Heart right ventricle (tissue), 16 donors: Measurements from ENCODE around the gene WDFY4. TPM values are rescaled to one million over a fixed set of nuclear protein-coding genes. Genes with fewer than 3 reads are reported as not detected.

Source experiments
- ATAC-seq, 8 donors: fragments of 200-7000 bp; cut with Tn5 transposase; one replicate each; pipeline ENCODE4 v1.9.1; 2020; ENCODE audit warnings: mild to moderate bottlenecking in 8 of 8, moderate library complexity in 8 of 8, moderate number of reproducible peaks in 1 of 8
- DNase-seq, 2 donors: peaks; one replicate each; pipeline ENCODE4 v3.0.0-alpha.2; 2020
- H3K27ac ChIP-seq, 10 donors: fragments of 200-600 bp; sonication (generic) in 2 of 10; one replicate each; pipeline versions ENCODE4 v1.5.0 to v1.8.0; 2020 to 2022; ENCODE audit warnings: mild to moderate bottlenecking in 3 of 10
- H3K27me3 ChIP-seq, 7 donors: fragments of 200-600 bp; one replicate each; pipeline ENCODE4 v1.8.0; 2021 to 2022; ENCODE audit warnings: mild to moderate bottlenecking in 2 of 7
- H3K36me3 ChIP-seq, 9 donors: fragments of 200-600 bp; sonication (generic) in 1 of 9; one replicate each; pipeline versions ENCODE4 v1.5.0 to v1.8.0; 2020 to 2022; ENCODE audit warnings: mild to moderate bottlenecking in 2 of 9
- H3K4me1 ChIP-seq, 9 donors: fragments of 200-600 bp; sonication (generic) in 1 of 9; one replicate each; pipeline versions ENCODE4 v1.5.0 to v1.8.0; 2020 to 2022; ENCODE audit warnings: mild to moderate bottlenecking in 4 of 9
- H3K4me3 ChIP-seq, 10 donors: fragments of 200-600 bp; sonication (generic) in 2 of 10; one replicate each; pipeline versions ENCODE4 v1.5.0 to v1.8.0; 2020 to 2022; ENCODE audit warnings: mild to moderate bottlenecking in 7 of 10, moderate library complexity in 2 of 10
- H3K9me3 ChIP-seq, 11 donors: fragments of 200-600 bp in 10 of 11; sonication (generic) in 2 of 11; one replicate each; pipeline versions ENCODE4 v1.5.0 to v1.8.0; 2013 to 2022; ENCODE audit warnings: mild to moderate bottlenecking in 2 of 11, control low read depth in 1 of 11, moderate library complexity in 1 of 11
- WGBS, 2 donors: extraction: QIAGEN DNeasy Blood & Tissue Kit; methylation state at CpG; one replicate each; pipeline ENCODE4 v1.1.7; 2013; ENCODE audit warnings: inconsistent platforms in 1 of 2; 5-methylcytosine and 5-hydroxymethylcytosine counted together
- intact Hi-C, 10 donors: fragments of 100-400 bp; cut with DNase I; formaldehyde crosslinking; loops; one replicate each; pipeline versions ENCODE4 v1.11.1 to v1.14.2; 2022
- polyA plus RNA-seq, 2 donors: library from polyadenylated mRNA; stranded (reverse); fragments of 200-250 nt; gene quantifications; one replicate each; pipeline ENCODE4 v1.2.3, GENCODE V29; 2013
- total RNA-seq, 10 donors: library from RNA; stranded (reverse); fragmentation: NEBNext Ultra II Directional in 3 of 10; extraction: Animal tissue kit (Norgen Biotek cat#: 25700) in 3 of 10; gene quantifications; one replicate each; pipeline versions ENCODE4 v1.2.1 to v1.2.4, GENCODE V29; 2021 to 2023
- TF ChIP-seq, protein P1 (sequence below), 9 donors: fragments of 200-600 bp; sonication (generic) in 2 of 9; IDR thresholded peaks; one replicate each; pipeline versions ENCODE4 v1.5.0 to v1.8.0; 2021 to 2022; ENCODE audit warnings: antibody characterized with exemption in 9 of 9, mild to moderate bottlenecking in 5 of 9, moderate library complexity in 1 of 9
- donor health status: Arrhythmogenic right ventricular cardiomyopathy.
- donor health status: ischemic (EF 13 %, LVEDD 7.1; RV severe dilation, severe dysfunction).
- donor health status: healthy with polysubstance abuse.
- donor health status: DM: no; HTN: yes; CAD: no.
- donor health status: DM: no; HTN: no; CAD: no.
- donor health status: ischemic (EF 25% LVEDD 6.9; RV normal size, moderate dysfunction).
- donor health status: ischemic (EF 25% LVEDD 5.7; RV mildly dilated, moderate dysfunction).
- donor health status: healthy.
- donor health status: DM: yes; HTN: yes; CAD: no.
- donor health status: Ischemic cardiomyopathy.
- donor health status: ischemic (EF 35%, LVEDD 5.7; RV mildly dilated, moderate dysfunction).
- donor health status: nonischemic (EF 11% LVEDD 7.7; RV severe dilation, severe dysfunction).
- donor health status: DM: yes; HTN: yes; CAD: no.
- donor health status: PGD.
- donor health status: ischemic (EF 29% LVEDD 5.4; RV normal size, mild dysfunction).
- donor health status: nonischemic (EF 23%, LVEDD 6.1; RV moderate dilation, normal function).

Gene WDFY4
- total and polyA plus RNA-seq, 12 donors, result 0.59 to 7.4 (median 0.92) TPM

DNA sequence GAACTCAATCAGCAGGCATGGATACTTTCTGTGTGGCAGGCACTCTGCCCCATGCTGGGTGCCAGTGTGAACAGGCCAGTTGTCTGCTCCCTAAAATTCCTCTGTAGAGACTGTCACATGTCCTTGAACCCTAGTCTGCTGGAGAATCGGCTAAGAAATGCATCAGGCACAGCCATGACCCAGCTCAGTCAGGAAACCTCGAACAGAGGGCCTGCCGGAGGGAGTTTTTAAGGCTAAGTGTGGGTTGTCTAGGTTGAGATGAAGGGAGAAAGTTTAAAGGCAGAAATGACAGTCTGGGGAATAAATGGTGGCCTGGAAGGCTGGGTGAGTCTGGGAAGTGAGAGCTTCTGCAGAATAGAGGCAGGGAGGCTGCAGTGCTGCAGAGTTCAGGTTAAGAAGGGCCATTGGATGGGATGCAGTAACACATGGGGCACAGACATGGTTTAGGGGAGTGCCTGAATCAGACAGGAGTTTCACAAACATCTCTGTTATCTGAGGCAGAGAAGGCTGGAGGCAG, 45.3 kb downstream of the WDFY4 start:
- 81 to 89% methylated on average over 3 of the region's 3 CpGs for WGBS, 2 donors
- no peaks in the 10 kb centered on the region for H3K9me3 ChIP-seq
- H3K4me1 ChIP-seq, result peaks cover 0 to 11% (median 0%) of the 10 kb centered on the region in 9 donors
- no peak overlapping the region for H3K4me3 ChIP-seq
- TF ChIP-seq, protein P1, sequence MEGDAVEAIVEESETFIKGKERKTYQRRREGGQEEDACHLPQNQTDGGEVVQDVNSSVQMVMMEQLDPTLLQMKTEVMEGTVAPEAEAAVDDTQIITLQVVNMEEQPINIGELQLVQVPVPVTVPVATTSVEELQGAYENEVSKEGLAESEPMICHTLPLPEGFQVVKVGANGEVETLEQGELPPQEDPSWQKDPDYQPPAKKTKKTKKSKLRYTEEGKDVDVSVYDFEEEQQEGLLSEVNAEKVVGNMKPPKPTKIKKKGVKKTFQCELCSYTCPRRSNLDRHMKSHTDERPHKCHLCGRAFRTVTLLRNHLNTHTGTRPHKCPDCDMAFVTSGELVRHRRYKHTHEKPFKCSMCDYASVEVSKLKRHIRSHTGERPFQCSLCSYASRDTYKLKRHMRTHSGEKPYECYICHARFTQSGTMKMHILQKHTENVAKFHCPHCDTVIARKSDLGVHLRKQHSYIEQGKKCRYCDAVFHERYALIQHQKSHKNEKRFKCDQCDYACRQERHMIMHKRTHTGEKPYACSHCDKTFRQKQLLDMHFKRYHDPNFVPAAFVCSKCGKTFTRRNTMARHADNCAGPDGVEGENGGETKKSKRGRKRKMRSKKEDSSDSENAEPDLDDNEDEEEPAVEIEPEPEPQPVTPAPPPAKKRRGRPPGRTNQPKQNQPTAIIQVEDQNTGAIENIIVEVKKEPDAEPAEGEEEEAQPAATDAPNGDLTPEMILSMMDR (IDR thresholded peaks at IDR 0.05), result no peak
- intact Hi-C loops, result no loop called here
- H3K27ac ChIP-seq, result no peak overlapping the region
- DNase-seq (no peak), ATAC-seq (no peak)
- H3K36me3 ChIP-seq, result peaks cover 0 to 34% (median 0%) of the 10 kb centered on the region in 9 donors
- no peaks in the 10 kb centered on the region for H3K27me3 ChIP-seq

DNA sequence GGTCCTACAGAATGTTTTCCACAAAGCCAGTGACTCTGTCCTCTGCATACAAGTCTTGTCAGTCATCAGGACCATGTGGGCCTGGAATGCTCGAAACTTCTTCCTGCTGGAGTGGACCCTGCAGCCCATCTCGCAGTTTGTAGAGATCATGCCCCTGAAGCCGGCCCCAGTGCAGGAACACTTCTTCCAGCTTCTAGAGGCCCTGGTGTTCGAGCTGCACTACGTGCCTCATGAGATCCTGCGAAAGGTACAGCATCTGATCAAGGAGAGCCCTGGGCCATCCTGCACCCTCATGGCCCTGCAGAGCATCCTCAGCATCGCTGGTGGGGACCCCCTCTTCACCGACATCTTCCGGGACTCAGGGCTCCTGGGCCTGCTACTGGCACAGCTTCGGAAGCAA, 46.5 kb downstream of the WDFY4 start:
- TF ChIP-seq, protein P1 (IDR thresholded peaks at IDR 0.05), result no peak
- no peak overlapping the region for H3K27ac ChIP-seq
- intact Hi-C loops, result no loop called here
- no peak overlapping the region for H3K4me3 ChIP-seq
- ATAC-seq (no peak), DNase-seq (no peak)
- no peaks in the 10 kb centered on the region for H3K27me3 ChIP-seq
- H3K4me1 ChIP-seq, result no peaks in the 10 kb centered on the region
- H3K9me3 ChIP-seq, result no peaks in the 10 kb centered on the region
- peaks cover 0 to 40% (median 0%) of the 10 kb centered on the region in 9 donors for H3K36me3 ChIP-seq
- WGBS, 2 donors, result 94 to 95% methylated on average over 10 of the region's 10 CpGs

DNA sequence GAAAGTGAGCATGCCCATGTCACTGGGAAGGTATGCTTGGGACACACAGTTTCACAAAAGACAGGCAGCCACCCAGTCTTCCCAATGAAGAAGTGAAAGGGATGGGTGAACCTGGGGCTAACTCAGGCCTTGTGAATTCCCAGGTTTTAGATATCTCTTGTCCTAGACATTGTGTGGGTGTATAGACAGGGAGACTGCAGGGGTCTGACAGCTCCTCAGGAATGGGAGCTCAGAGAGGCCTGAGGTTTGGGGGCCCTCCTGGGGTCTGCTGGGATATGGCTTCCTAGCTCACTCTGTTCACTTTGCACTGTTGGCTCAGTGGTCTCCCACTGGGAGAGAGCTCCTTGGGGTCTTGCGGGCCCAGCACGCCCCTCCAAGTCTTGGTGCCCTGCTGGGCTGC, 47.0 kb downstream of the WDFY4 start:
- no peaks in the 10 kb centered on the region for H3K9me3 ChIP-seq
- H3K27ac ChIP-seq, result no peak overlapping the region
- TF ChIP-seq, protein P1 (IDR thresholded peaks at IDR 0.05), result no peak
- DNase-seq (no peak), ATAC-seq (no peak)
- 94 to 97% methylated on average over 2 of the region's 2 CpGs for WGBS, 2 donors
- peaks cover 0 to 46% (median 0%) of the 10 kb centered on the region in 9 donors for H3K36me3 ChIP-seq
- no peak overlapping the region for H3K4me3 ChIP-seq
- intact Hi-C loops, result no loop called here
- H3K4me1 ChIP-seq, result no peaks in the 10 kb centered on the region
- H3K27me3 ChIP-seq, result no peaks in the 10 kb centered on the region

DNA sequence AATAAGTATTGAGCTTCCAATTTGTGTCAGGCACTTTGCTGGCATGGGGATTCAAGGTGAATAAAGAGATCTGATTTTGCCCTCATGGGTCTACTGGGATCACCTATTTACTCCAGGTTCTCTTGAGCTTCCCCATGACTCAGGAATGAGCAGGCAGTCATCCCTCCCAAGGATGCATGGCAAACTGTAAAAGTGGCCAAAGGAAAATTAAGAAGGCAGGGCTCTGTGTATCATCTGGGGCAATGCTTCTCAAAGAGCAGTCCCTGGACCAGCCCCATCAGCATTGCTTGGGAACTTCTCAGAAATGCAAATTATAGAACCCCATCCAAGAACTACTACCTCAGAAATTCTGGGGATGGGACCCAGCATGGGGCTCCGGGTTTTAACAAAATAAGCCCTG, 48.7 kb downstream of the WDFY4 start:
- Histone ChIP-seq H3K9me3 (no peaks in the 10 kb centered on the region), H3K27ac (no peak overlapping the region), H3K27me3 (no peaks in the 10 kb centered on the region), H3K4me3 (no peak overlapping the region), H3K36me3 (peaks cover 0 to 51% (median 0%) of the 10 kb centered on the region in 9 donors), H3K4me1 (no peaks in the 10 kb centered on the region)
- intact Hi-C loops, result no loop called here
- no peak for DNase-seq
- no peak for ATAC-seq
- TF ChIP-seq, protein P1 (IDR thresholded peaks at IDR 0.05), result no peak
- 62 to 89% methylated on average over 1 of the region's 1 CpG for WGBS, 2 donors
